DMS153 (cell line): ENCODE results near the gene SPON2.
"Not testable (repeated sequence)": the region's sequence is repeated elsewhere in the genome, so short reads cannot be mapped to it uniquely, and the experiment has no call there.

Experiments used
- DNase-seq: peaks from one replicate; lab custom pipeline; 2025; lab: John Stamatoyannopoulos, UW

SPON2 gene

DNA sequence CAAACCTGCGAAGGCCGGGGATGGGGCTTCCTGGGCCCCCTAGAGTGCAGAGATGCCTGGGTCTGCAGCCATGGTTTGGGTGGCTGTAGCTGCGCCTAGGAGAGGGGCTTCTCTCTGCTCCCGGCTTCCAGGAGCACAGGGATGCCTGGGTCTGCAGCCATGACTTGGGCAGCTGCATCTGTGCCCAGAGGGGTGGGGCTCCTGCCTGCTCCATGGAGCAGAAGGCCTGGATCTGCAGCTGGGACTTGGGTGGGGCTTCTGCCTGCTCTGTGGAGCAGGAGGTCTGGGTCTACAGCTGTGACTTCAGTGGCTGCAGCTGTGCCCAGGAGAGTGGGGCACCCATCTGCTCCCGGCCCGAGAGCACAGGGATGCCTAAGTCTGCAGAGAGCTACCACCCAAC, 20.8 kb downstream of the SPON2 start:
- no peak for DNase-seq

DNA sequence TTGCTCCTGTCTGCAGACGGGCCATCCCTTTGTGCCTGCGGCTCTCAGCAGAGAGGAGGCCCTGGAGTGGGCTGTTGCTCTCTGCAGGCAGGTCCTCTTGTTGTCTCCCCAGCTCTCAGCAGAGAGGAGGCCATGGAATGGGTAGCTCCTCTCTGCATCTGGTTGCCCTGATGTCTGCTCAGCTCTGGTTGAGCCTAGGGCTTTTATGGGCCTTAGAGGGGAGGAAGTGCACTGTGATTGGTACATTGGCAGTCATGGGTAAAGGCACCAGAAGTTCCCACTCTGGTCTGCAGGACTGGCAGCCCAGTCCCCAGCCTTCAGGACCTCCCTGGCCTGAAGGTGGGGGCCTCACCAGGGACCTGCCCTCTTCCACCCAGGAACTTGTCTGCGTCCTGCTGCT, 21.5 kb downstream of the SPON2 start:
- no peak for DNase-seq

DNA sequence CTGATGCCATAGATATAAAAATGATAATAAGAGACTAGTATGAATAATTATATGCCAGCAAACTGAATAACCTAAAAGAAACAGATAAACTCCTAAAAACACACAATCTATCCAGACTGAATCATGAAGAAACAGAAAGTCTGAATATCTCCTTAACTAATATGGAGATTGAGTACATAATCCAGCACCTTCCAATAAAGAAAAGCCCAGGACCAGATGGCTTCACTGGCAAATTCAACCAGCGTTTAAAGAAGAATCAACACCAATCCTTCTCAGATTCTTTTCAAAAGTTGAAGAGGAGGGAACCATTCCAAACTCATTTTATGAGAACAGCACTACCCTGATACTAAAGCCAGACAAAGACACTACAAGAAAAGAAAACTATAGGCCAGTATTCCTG, 32.5 kb downstream of the SPON2 start:
- no peak for DNase-seq

DNA sequence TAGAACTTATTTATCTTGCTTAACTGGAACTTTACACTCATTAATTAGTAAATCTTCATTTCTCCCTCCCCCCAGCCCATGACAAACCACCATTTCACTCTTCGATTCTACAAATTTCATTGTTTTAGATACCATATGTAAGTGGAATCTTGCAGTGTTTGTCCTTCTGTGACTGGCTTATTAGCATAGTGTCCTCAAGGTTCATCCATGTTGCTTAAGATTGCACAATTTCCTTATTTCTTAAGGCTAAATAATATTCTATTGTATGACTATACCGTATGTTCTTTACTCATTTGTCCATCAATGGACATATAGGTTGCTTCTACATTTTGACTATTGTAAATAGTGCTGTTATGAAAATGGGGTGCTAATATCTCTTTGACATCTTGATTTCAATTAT, 34.5 kb downstream of the SPON2 start:
- no peak for DNase-seq

DNA sequence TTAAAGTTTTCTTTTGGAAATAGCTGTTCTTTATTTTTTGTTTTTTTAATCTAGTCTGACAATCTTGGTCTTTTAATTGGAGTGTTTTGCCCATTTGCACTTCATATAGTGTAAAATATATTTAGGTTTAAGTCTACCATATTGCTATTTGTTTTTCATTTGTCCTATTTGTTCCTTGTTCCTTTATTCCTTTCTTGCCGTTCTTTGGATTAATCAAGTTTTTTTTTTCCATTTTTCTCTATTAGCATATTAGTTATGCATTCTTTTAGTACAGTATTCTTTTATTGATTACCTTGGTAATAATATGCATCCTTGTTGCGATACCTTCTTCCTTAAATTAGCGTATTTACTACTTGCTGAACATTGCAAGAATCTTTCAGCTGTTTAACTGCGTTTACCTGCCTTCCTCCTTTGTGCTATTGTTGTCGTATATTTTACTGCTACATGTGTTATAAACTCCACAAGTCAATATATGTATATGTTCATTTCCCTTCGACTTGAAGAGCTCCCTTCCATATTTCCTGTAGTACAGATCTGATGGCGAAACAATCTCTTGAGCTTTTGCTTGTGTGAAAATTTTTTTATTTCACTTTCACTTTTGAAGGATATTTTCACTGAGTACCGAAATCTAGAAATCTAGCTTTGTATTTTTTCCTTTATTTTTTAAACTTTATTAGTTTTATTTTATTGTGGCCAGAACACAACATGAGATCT, 35.2 kb downstream of the SPON2 start:
- DNase-seq = no peak

DNA sequence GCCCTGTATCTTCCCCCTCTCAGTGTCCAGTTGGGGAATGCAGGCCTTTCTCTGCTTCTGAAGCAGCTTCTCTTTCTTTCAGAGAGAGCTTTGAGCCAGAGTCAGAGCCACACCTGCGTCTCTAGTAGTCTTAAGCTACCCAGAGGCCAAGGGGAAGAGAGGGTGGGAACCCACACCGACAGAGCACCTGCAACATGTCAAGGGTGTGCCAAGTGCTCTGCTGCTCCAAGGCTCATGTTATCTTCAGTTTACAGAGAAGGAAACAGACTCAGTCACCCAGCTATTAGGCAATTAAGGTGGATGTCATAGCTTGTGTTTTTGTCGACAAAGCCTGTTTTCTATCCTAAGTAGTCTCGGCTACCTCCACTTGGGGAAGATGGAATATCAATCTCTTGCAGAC, 36.3 kb downstream of the SPON2 start:
- DNase-seq = no peak

DNA sequence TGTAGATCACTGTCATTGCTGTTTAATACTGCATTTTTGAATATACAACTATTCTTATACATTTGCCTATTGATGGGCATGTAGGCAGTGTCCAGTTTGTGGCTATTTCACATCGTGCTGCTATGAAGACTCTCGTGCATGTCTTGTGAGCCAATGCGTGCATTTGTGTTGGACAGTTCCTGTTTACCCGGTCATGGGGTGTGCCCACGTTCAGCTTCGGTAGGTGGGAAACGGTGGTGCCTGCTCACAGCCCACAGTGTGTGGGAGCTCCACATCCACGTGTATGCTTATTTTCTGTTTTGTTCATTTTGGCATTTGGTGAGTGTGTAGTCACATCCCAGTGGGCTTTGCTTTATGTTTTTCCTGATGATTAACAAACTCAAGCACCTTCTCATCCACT, 39.4 kb downstream of the SPON2 start:
- DNase-seq = no peak

DNA sequence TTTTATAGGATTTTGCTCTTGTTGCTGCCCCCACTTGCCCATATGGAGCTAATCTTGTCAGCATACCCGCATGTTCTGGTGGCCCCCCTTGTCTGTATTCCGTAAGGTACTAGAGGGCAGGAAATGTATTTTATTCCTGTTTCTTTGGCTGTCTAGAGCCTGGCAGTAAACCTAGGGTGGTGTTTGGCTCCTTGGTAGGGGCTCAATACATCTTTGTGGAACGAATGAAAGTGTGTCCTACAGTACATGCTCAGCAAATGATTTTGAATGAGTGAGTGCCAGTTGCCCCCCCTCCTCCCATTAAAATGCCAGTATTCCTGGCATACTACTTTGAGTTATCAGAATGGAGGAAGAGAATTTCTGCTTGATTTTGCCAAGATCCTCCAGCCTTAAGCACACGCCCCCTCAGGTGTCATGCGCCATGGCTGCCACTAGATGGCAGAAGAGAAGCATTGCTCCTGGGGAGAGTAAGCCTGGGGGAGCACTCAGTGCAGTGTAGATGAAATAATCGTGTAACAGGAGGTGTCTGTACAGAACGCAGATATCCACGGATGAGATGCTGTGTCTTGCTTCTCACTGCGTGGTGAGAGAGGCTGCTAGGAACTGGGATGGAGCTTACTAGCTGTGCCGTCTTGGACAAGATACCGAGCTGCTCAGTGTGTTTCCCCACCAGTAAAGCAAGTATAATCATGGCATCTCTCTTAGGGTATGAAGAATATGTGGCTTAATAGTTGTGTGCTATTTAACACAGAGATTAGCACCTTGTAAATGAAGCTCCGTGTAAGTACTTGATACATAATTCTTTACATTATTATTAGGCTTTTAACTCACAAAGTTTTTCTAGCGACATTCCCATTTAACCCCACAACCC, 41.8 kb downstream of the SPON2 start:
- DNase-seq = no peak

DNA sequence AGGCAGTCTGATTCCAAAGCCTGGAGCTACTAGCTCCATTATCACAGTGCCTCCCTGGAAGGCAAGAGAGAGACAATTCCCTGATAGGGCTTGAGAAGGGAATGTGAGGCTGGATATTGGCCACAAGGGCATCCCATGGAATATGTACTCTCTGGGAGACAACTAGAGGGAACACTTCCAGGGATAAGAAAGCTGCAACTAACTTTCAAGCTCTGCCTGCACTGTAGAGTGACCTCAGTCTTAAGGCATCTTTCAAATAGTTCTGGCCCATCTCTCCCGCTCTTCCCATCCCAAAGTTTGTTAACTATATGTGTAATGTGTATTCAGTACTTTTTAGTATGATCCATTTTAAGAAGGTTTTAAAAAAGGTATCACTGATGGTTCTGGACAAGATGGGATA, 45.9 kb downstream of the SPON2 start:
- no peak for DNase-seq

DNA sequence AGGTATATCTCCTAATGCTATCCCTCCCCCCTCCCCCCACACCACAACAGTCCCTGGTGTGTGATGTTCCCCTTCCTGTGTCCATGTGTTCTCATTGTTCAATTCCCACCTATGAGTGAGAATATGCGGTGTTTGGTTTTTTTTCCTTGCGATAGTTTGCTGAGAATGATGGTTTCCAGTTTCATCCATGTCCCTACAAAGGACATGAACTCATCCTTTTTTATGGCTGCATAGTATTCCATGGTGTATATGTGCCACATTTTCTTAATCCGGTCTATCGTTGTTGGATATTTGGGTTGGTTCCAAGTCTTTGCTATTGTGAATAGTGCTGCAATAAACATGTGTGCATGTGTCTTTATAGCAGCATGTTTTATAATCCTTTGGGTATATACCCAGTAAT, 46.9 kb downstream of the SPON2 start:
- not testable (repeated sequence) for DNase-seq

DNA sequence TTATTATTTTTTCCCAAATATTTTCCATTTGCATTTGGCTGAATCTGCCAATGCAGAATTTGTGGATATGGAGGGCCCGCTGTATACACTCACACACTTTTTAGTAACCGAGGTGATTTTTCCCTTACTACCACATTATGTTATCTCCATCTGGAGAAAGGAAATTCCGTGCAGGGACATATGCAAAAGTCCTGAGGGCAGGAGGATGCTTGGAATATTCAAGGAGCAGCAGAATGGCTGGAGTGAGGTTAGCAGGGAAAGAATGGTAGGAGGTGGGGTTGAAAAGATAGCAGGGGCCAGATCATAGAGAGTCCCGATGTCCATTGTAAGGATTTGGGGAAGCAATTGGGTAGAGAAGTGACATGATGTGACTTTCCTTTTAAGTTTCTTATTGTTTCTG, 47.6 kb downstream of the SPON2 start:
- DNase-seq = no peak

DNA sequence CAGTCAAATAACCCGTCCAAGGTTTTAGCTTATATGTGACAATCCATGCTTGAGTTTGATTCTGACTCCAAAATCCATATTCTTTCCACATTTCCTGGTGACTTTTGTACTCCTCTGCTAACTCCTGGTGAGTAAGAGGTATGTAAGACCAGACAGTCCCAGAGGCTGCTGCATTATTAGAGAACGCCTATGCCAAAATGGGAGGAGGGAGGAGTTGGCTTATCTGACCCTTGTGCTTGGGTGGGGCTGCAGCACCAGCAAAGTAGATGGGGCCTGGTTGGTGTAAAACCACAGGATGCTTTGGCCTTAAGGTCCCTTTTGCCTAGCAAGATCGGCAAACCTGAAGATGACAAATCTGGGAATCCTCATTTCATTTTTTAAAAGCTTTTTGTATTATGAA, 49.9 kb downstream of the SPON2 start:
- no peak for DNase-seq
